Karpas-422 (cell line): Measurements from ENCODE around the gene C22orf23. TPM values are rescaled to one million over a fixed set of nuclear protein-coding genes. Genes with fewer than 3 reads are reported as not detected.

ENCODE experiments used
- DNase-seq: peaks from one replicate; pipeline ENCODE4 v3.0.0-alpha.2; 2015
- H2AFZ ChIP-seq: fragments of 200-600 bp; sonication (generic); 2 replicates; pipeline ENCODE4 v1.6.1; 2014; ENCODE audit warnings: antibody characterized with exemption, low read length, mixed read lengths
- H3K27ac ChIP-seq: fragments of 200-600 bp; sonication (generic); 2 replicates; pipeline ENCODE4 v1.5.1; 2014; ENCODE audit warnings: mild to moderate bottlenecking, low read length, moderate library complexity
- H3K27me3 ChIP-seq: fragments of 200-600 bp; sonication (generic); 2 replicates; pipeline ENCODE4 v1.6.1; 2014; ENCODE audit warnings: low read length, mixed read lengths
- H3K36me3 ChIP-seq: fragments of 200-600 bp; sonication (generic); 2 replicates; pipeline ENCODE4 v1.6.1; 2014; ENCODE audit warnings: low read length, mixed read lengths; ENCODE audit not compliant: insufficient read depth
- H3K4me1 ChIP-seq: fragments of 200-600 bp; sonication (generic); 2 replicates; pipeline ENCODE4 v1.6.1; 2014; ENCODE audit warnings: mild to moderate bottlenecking, low read length, mixed read lengths
- H3K4me2 ChIP-seq: fragments of 200-600 bp; sonication (generic); 2 replicates; pipeline ENCODE4 v1.6.1; 2014; ENCODE audit warnings: low read length, low read depth, mild to moderate bottlenecking; ENCODE audit not compliant: poor library complexity, severe bottlenecking
- H3K4me3 ChIP-seq: fragments of 200-600 bp; sonication (generic); 2 replicates; pipeline ENCODE4 v1.5.1; 2014; ENCODE audit warnings: mild to moderate bottlenecking, antibody characterized with exemption, low read length, mixed read lengths
- H3K79me2 ChIP-seq: fragments of 200-600 bp; sonication (generic); 2 replicates; pipeline ENCODE4 v1.6.1; 2014; ENCODE audit warnings: mild to moderate bottlenecking, low read length, mixed read lengths
- H3K9ac ChIP-seq: fragments of 200-600 bp; sonication (generic); 2 replicates; pipeline ENCODE4 v1.6.0; 2014; ENCODE audit warnings: low read length
- H3K9me2 ChIP-seq: fragments of 200-600 bp; sonication (generic), shearing (Covaris generic); replicated peaks from 2 replicates; pipeline ENCODE4 v1.6.0; 2014; ENCODE audit warnings: mild to moderate bottlenecking, low read length, moderate library complexity; ENCODE audit not compliant: insufficient read depth
- H3K9me3 ChIP-seq: fragments of 300-700, 200-600 bp; sonication (generic); 2 replicates; pipeline ENCODE4 v1.6.1; 2014; ENCODE audit warnings: low read length, mixed read lengths
- H4K20me1 ChIP-seq: fragments of 200-600 bp; sonication (generic); 2 replicates; pipeline ENCODE4 v1.6.1; 2014; ENCODE audit warnings: mild to moderate bottlenecking, antibody characterized with exemption, low read length, low read depth; ENCODE audit not compliant: insufficient read depth
- total RNA-seq: library from RNA; depleted of rRNA; stranded (reverse); fragments of >200 nt; shearing (Covaris generic); gene quantifications from 2 replicates; pipeline ENCODE4 v1.2.3, GENCODE V29; 2014; ENCODE audit warnings: low replicate concordance

The C22orf23 gene
- total RNA-seq, 1 experiment from 2014 or later = not detected

- H3K4me2 ChIP-seq = no peak overlapping the region
- 0 out of 2 replicates have a peak, but pooled peaks cover 4% of the 10 kb centered on the region for H3K36me3 ChIP-seq
- H3K4me1 ChIP-seq = no peaks in the 10 kb centered on the region
- no peak overlapping the region for H3K4me3 ChIP-seq
- H3K27me3 ChIP-seq = no peaks in the 10 kb centered on the region
- H4K20me1 ChIP-seq = no peaks in the 10 kb centered on the region
- H3K79me2 ChIP-seq = no peaks in the 10 kb centered on the region
- H3K9me2 ChIP-seq = no peaks in the 10 kb centered on the region
- H3K9ac ChIP-seq = no peak overlapping the region
- peak; percentile 55 for DNase-seq
- H3K9me3 ChIP-seq = no peaks in the 10 kb centered on the region
- H2AFZ ChIP-seq = no peak overlapping the region
- H3K27ac ChIP-seq = no peak overlapping the region
Observed at GRCh38 chr22:37940698-37941376, 12.6 kb downstream of the C22orf23 start.

DNA sequence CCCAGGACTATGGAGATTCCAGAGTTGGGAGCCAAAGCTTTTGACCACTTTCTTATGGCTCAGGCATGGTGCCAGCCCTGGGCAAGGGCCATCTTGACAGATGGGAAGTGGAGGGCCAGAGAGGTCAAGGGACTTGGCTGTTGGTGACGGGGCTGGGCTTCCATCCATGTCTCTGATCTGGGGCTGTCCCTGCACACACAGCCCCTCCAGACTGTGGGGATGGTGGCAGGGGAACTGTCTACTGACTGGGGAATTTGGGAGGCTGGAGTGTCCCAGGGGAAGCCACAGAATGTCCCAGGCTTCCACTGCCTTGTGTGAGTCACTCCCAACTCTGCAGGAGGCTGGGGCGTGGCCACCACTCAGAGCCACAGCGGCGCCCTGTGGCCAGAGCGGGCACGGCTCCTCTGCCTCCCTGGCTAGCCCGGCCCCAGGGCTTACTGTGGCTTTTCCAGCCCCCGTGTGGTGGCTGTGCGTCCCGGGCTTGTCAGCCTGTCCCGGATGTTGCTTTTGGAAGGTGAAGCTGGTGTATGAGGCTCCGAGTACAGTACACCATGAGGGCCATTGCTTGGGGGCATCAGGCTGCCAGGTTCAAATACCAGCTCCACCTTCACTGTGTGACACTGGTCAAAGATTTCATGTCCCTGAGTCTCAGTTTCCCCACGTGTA is 19.6 kb downstream of the C22orf23 start:
- no peaks in the 10 kb centered on the region for H3K27me3 ChIP-seq
- peak overlapping the region; percentile 35 for H3K9ac ChIP-seq
- H3K9me3 ChIP-seq = no peaks in the 10 kb centered on the region
- H2AFZ ChIP-seq = no peak overlapping the region
- DNase-seq = peak; percentile 93
- 0 out of 2 replicates have a peak overlapping the region, but pooled peaks have one; percentile 90 for H3K27ac ChIP-seq
- no peak overlapping the region for H3K4me3 ChIP-seq
- 0 out of 2 replicates have a peak, but pooled peaks cover 5% of the 10 kb centered on the region for H4K20me1 ChIP-seq
- H3K9me2 ChIP-seq = no peaks in the 10 kb centered on the region
- H3K4me1 ChIP-seq = peaks cover 48% of the 10 kb centered on the region
- peaks cover 6% of the 10 kb centered on the region; the same call in 1 of the 2 replicates for H3K36me3 ChIP-seq
- H3K79me2 ChIP-seq = no peaks in the 10 kb centered on the region
- no peak overlapping the region for H3K4me2 ChIP-seq

- H3K4me1 ChIP-seq = peaks cover 48% of the 10 kb centered on the region
- H4K20me1 ChIP-seq = 0 out of 2 replicates have a peak, but pooled peaks cover 5% of the 10 kb centered on the region
- H3K27ac ChIP-seq = peak overlapping the region; percentile 90
- no peak overlapping the region for H3K9ac ChIP-seq
- H3K9me2 ChIP-seq = no peaks in the 10 kb centered on the region
- H3K4me3 ChIP-seq = no peak overlapping the region
- no peak overlapping the region for H2AFZ ChIP-seq
- no peaks in the 10 kb centered on the region for H3K9me3 ChIP-seq
- no peak overlapping the region for H3K4me2 ChIP-seq
- H3K36me3 ChIP-seq = peaks cover 6% of the 10 kb centered on the region; the same call in 1 of the 2 replicates
- no peak for DNase-seq
- H3K27me3 ChIP-seq = no peaks in the 10 kb centered on the region
- H3K79me2 ChIP-seq = no peaks in the 10 kb centered on the region
Observed at GRCh38 chr22:37932821-37933578, 20.4 kb downstream of the C22orf23 start.

- Histone ChIP-seq H3K4me1 (peaks cover 48% of the 10 kb centered on the region), H3K4me2 (peak overlapping the region; percentile 57), H3K79me2 (no peaks in the 10 kb centered on the region), H3K9me3 (no peaks in the 10 kb centered on the region), H3K4me3 (peak overlapping the region; percentile 37; the same call in 1 of the 2 replicates), H3K9me2 (no peaks in the 10 kb centered on the region), H3K9ac (peak overlapping the region; percentile 37), H3K27me3 (no peaks in the 10 kb centered on the region), H2AFZ (no peak overlapping the region), H4K20me1 (0 out of 2 replicates have a peak, but pooled peaks cover 5% of the 10 kb centered on the region), H3K27ac (peak overlapping the region; percentile 90), H3K36me3 (peaks cover 6% of the 10 kb centered on the region; the same call in 1 of the 2 replicates)
- no peak for DNase-seq
Observed at GRCh38 chr22:37932401-37932800, 21.0 kb downstream of the C22orf23 start.

DNA sequence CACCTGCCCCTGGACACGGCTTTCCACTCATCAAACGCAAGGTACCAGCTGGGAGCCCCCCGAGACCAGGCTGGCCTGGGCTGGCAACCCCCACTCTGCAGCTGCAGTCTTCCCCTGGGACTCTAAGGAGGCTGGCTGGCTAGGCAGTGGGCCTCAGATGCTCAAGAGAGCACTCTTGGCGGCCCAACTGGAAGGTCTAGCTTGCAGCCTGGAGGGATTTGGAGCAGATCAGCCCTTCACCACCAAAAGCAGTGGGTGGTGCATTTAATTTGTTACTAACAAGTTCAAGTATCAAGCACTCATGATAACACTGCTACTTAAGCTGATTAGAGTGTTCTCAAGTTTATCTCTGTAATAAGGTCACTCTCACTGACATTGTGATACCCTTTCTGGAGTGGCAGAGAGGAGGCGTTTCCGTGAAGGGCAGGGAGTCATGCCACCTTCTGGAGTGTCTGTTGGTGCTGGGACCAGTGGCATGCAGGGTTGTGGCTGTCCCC is 21.5 kb downstream of the C22orf23 start:
- H3K9ac ChIP-seq = peak overlapping the region; percentile 37
- H3K9me3 ChIP-seq = no peaks in the 10 kb centered on the region
- no peaks in the 10 kb centered on the region for H3K27me3 ChIP-seq
- peak overlapping the region; percentile 37; the same call in 1 of the 2 replicates for H3K4me3 ChIP-seq
- peak overlapping the region; percentile 57 for H3K4me2 ChIP-seq
- no peaks in the 10 kb centered on the region for H3K9me2 ChIP-seq
- no peaks in the 10 kb centered on the region for H3K79me2 ChIP-seq
- peak overlapping the region; percentile 90 for H3K27ac ChIP-seq
- DNase-seq = peak; percentile 76
- H2AFZ ChIP-seq = no peak overlapping the region
- peaks cover 48% of the 10 kb centered on the region for H3K4me1 ChIP-seq
- 0 out of 2 replicates have a peak, but pooled peaks cover 5% of the 10 kb centered on the region for H4K20me1 ChIP-seq
- H3K36me3 ChIP-seq = peaks cover 6% of the 10 kb centered on the region; the same call in 1 of the 2 replicates

DNA sequence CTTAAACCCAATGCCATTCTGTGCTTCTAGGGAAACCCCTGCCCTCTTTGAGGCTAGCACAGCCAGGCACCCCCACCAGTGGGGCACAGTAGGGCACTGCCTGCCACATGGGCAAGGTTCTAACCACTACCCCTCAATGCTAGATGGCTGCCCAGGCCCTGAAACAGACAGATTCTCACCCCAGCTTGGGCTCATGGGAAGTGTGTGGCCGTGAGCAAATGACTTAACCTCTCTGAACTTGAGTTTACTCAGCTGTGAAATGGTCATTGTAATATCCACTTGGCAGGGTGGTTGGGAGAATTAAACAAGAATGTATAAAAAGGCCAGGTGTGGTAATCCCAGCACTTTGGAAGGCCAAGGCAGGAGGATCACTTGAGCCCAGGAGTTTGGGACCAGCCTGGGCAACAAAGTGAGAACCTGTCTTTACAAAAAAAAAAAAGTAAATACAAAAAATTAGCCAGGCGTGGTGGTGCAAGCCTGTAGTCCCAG is 22.4 kb downstream of the C22orf23 start:
- Histone ChIP-seq H3K9me3 (no peaks in the 10 kb centered on the region), H3K27ac (peak overlapping the region; percentile 90), H3K4me2 (peak overlapping the region; percentile 57), H3K4me1 (peaks cover 48% of the 10 kb centered on the region), H3K79me2 (no peaks in the 10 kb centered on the region), H4K20me1 (0 out of 2 replicates have a peak, but pooled peaks cover 5% of the 10 kb centered on the region), H3K27me3 (no peaks in the 10 kb centered on the region), H2AFZ (no peak overlapping the region), H3K4me3 (no peak overlapping the region), H3K36me3 (peaks cover 6% of the 10 kb centered on the region), H3K9me2 (no peaks in the 10 kb centered on the region), H3K9ac (peak overlapping the region; percentile 37; the same call in 1 of the 2 replicates)
- DNase-seq = no peak

DNA sequence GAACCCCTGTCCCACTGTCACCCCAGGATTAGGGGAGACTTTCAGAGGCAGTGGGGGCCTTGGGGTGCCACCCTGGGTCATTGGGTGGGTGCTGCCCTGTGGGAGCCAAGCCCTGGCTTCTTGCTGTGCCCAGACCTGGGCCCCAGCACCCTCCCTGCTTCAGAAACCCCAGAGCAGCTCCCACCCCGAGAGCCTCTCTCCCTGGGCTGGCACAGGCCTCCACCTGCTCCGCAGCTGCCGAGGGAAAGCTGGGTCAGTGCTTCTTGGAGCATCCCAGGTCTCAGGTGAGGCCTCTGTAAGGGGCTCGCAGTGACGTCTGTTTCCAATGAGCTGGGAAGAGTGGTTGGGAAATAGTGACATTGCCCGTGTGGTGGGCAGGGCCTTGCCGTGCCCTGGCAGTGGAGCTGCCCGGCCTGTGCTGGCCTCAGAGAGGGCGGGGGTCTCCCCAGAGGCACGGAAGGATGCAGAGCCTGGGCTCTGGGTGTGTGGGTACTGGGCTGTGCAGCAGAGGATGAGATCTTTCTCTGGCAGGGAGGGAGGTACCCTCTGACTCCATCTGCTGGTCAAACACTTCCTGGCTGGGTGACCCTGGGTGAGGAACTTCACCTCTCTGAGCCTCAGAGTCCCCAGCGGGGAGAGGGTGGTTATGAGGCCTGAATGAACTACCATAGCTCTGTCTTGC is 23.0 kb downstream of the C22orf23 start:
- 0 out of 2 replicates have a peak, but pooled peaks cover 5% of the 10 kb centered on the region for H4K20me1 ChIP-seq
- peaks cover 6% of the 10 kb centered on the region for H3K36me3 ChIP-seq
- no peaks in the 10 kb centered on the region for H3K27me3 ChIP-seq
- H3K4me3 ChIP-seq = no peak overlapping the region
- DNase-seq = peak; percentile 76
- H3K79me2 ChIP-seq = no peaks in the 10 kb centered on the region
- H3K9ac ChIP-seq = peak overlapping the region; percentile 37; the same call in 1 of the 2 replicates
- H3K9me2 ChIP-seq = no peaks in the 10 kb centered on the region
- H3K4me1 ChIP-seq = peaks cover 48% of the 10 kb centered on the region
- H3K9me3 ChIP-seq = no peaks in the 10 kb centered on the region
- peak overlapping the region; percentile 57 for H3K4me2 ChIP-seq
- H3K27ac ChIP-seq = peak overlapping the region; percentile 90
- no peak overlapping the region for H2AFZ ChIP-seq
